Adrenal gland (tissue), 5 donors: Measurements from ENCODE around the gene KIF26A.

Source experiments
- CTCF ChIP-seq, 6 experiments: fragments of 450-650 bp in 4 of 6; fragments of 200-600 bp in 2 of 6; sonication (generic) in 1 of 6; IDR thresholded peaks; 1 replicate in 5 of 6; 2 replicates in 1 of 6; pipeline versions ENCODE4 v1.5.1 to v1.8.0; 2016 to 2021; ENCODE audit warnings: antibody characterized with exemption in 6 of 6, mild to moderate bottlenecking in 2 of 6, moderate library complexity in 1 of 6
- POLR2A ChIP-seq, 2 donors: fragments of 450-650 bp; IDR thresholded peaks; one replicate each; pipeline ENCODE4 v1.6.1; 2017; ENCODE audit warnings: antibody characterized with exemption in 2 of 2, mild to moderate bottlenecking in 2 of 2, moderate library complexity in 1 of 2
- donor health status: DM: no; HTN: no; CAD: no.

DNA sequence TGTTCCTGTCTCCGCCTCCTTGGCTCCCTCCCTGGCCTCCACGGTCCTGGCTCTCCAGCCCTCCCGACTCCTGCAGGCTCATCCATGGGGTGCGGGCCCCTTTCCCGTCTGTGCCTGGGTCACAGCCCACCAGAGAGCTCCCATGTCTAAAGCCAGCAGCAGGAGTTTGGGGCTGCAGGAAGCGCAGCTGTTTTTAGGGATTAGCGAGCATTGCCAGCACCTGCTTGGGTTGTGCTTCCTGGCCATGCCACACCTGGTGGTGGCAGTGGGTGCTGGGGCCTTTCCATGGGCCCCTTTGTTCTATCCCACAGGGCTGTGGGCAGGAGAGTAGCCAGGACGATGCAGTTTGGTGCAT, 64.7 kb downstream of the KIF26A start:
- TF ChIP-seq CTCF (IDR thresholded peaks at IDR 0.05) (no peak), POLR2A (IDR thresholded peaks at IDR 0.05) (no peak)
